MM.1S (cell line): ENCODE data around the gene SYT15B.
"Not testable (repeated sequence)": the region's sequence is repeated elsewhere in the genome, so short reads cannot be mapped to it uniquely, and the experiment has no call there.

ENCODE experiments used
- EZH2 ChIP-seq: fragments of 300-600 bp; sonication (generic); optimal IDR thresholded peaks from 2 replicates; pipeline ENCODE3; 2017; ENCODE audit warnings: low read depth, mild to moderate bottlenecking, antibody characterized with exemption, low read length, mixed read lengths
- TF ChIP-seq, protein P1 (sequence below): fragments of 300-600 bp; sonication (generic); IDR thresholded peaks from 2 replicates; pipeline ENCODE4 v1.5.1; 2016; ENCODE audit warnings: antibody characterized with exemption, low read length, mixed read lengths

- TF ChIP-seq, protein P1, sequence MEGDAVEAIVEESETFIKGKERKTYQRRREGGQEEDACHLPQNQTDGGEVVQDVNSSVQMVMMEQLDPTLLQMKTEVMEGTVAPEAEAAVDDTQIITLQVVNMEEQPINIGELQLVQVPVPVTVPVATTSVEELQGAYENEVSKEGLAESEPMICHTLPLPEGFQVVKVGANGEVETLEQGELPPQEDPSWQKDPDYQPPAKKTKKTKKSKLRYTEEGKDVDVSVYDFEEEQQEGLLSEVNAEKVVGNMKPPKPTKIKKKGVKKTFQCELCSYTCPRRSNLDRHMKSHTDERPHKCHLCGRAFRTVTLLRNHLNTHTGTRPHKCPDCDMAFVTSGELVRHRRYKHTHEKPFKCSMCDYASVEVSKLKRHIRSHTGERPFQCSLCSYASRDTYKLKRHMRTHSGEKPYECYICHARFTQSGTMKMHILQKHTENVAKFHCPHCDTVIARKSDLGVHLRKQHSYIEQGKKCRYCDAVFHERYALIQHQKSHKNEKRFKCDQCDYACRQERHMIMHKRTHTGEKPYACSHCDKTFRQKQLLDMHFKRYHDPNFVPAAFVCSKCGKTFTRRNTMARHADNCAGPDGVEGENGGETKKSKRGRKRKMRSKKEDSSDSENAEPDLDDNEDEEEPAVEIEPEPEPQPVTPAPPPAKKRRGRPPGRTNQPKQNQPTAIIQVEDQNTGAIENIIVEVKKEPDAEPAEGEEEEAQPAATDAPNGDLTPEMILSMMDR: not testable (repeated sequence)
- not testable (repeated sequence) for TF ChIP-seq EZH2
These were observed 3.8 kb upstream of the SYT15B start for GRCh38 chr10:47767236-47767635.
